ENCODE measurements around the gene CCER1.

The CCER1 gene

GRCh38 chr12:90920222-90920621 is 34.8 kb downstream of the CCER1 start:
- DNase-seq (ENCODE audit: low read depth), result no peak

- DNase-seq (ENCODE audit: low read depth), result no peak
Measured at GRCh38 chr12:90917431-90917830, 37.5 kb downstream of the CCER1 start.

GRCh38 chr12:90916516-90916915 is 38.5 kb downstream of the CCER1 start:
- no peak for DNase-seq (ENCODE audit: low read depth)

GRCh38 chr12:90915353-90915752 is 39.6 kb downstream of the CCER1 start:
- no peak for DNase-seq (ENCODE audit: low read depth)

GRCh38 chr12:90910958-90911357 is 44.0 kb downstream of the CCER1 start:
- no peak for DNase-seq (ENCODE audit: low read depth)

- no peak for DNase-seq (ENCODE audit: low read depth)
Measured at GRCh38 chr12:90909069-90909770, 45.8 kb downstream of the CCER1 start.

GRCh38 chr12:90908465-90908864 is 46.5 kb downstream of the CCER1 start:
- no peak for DNase-seq (ENCODE audit: low read depth)

- DNase-seq (ENCODE audit: low read depth), result no peak
Measured at GRCh38 chr12:90905691-90906370, 49.1 kb downstream of the CCER1 start.

- DNase-seq (ENCODE audit: low read depth), result no peak
Measured at GRCh38 chr12:90902596-90902995, 52.4 kb downstream of the CCER1 start.

Measured in T-helper 22 cell (primary cell).